ENCODE results near the gene CSF3. TPM values are rescaled to one million over a fixed set of nuclear protein-coding genes. Genes with fewer than 3 reads are reported as not detected.

The CSF3 gene
- total RNA-seq, 1 experiment from 2014 or later: not detected

- TF ChIP-seq ATF3 (CRISPR knock-in tag; conservative IDR thresholded peaks at IDR 0.05): no peak
- no peak for TF ChIP-seq SMAD3 (CRISPR knock-in tag; IDR thresholded peaks at IDR 0.05; ENCODE audit: borderline replicate concordance)
These were observed 39.4 kb upstream of the CSF3 start (continued) for GRCh38 chr17:39975801-39976200.

GRCh38 chr17:39979016-39979670, 36.1 kb upstream of the CSF3 start:
- no peaks in the 10 kb centered on the region for H3K9me3 Mint-ChIP-seq
- peak overlapping the region; percentile 82; the same call in 1 of the 2 replicates for H3K27ac Mint-ChIP-seq
- ATAC-seq (no peak), DNase-seq (ENCODE audit: low spot score) (no peak)
- ChIA-PET CTCF (interaction anchor here (1.0 to 3.3 kb wide), 12 partner anchors 14 to 239 kb away, joined by 3 to 50 read pairs (median 9); no protein-coding TSS in a partner anchor), POLR2A (interaction anchor here (1.6 kb wide), 1 partner anchor 131 kb away, joined by 5 read pairs; no protein-coding TSS in a partner anchor)
- peaks cover 25% of the 10 kb centered on the region for H3K4me1 Mint-ChIP-seq
- H3K36me3 Mint-ChIP-seq: peaks cover 6% of the 10 kb centered on the region
- peak overlapping the region; percentile 89 for H3K4me3 Mint-ChIP-seq
- TF ChIP-seq ZNF396 (CRISPR knock-in tag; IDR thresholded peaks at IDR 0.05; ENCODE audit: borderline replicate concordance): no peak
- TF ChIP-seq ZSCAN18 (CRISPR knock-in tag; IDR thresholded peaks at IDR 0.05): no peak
- no peak for TF ChIP-seq CDX4 (CRISPR knock-in tag; IDR thresholded peaks at IDR 0.05; ENCODE audit: borderline replicate concordance)
- no peak for TF ChIP-seq JAZF1 (CRISPR knock-in tag; IDR thresholded peaks at IDR 0.05)
- TF ChIP-seq CTCF (IDR thresholded peaks at IDR 0.05): no peak
- no peak for TF ChIP-seq ATF6 (CRISPR knock-in tag; IDR thresholded peaks at IDR 0.05)
- no peak for TF ChIP-seq MLX (CRISPR knock-in tag; IDR thresholded peaks at IDR 0.05)
- TF ChIP-seq NR2C2 (CRISPR knock-in tag; IDR thresholded peaks at IDR 0.05): no peak
- TF ChIP-seq E2F1 (CRISPR knock-in tag; IDR thresholded peaks at IDR 0.05): no peak
- no peak for TF ChIP-seq EMX1 (CRISPR knock-in tag; IDR thresholded peaks at IDR 0.05)
- peaks cover 1% of the 10 kb centered on the region; the same call in 1 of the 2 replicates for H3K27me3 Mint-ChIP-seq (ENCODE audit: low read depth)

- H3K36me3 Mint-ChIP-seq: peaks cover 14% of the 10 kb centered on the region
- peak; percentile 31 for DNase-seq (ENCODE audit: low spot score)
- H3K9me3 Mint-ChIP-seq: no peaks in the 10 kb centered on the region
- CTCF ChIA-PET: interaction anchor here (0.7 to 3.3 kb wide), 30 partner anchors 9 to 374 kb away, joined by 3 to 50 read pairs (median 4); partner anchors contain the start of gene WIPF2
- peak overlapping the region; percentile 97 for H3K27ac Mint-ChIP-seq
- POLR2A ChIA-PET: interaction anchor here (0.6 to 1.8 kb wide), 8 partner anchors 11 to 130 kb away, joined by 3 to 9 read pairs (median 5); partner anchors contain the start of genes LRRC3C, NR1D1, ORMDL3 and ZPBP2
- H3K27me3 Mint-ChIP-seq (ENCODE audit: low read depth): no peaks in the 10 kb centered on the region; the same call in 1 of the 2 replicates
- peak; percentile 45 for ATAC-seq
- peaks cover 25% of the 10 kb centered on the region for H3K4me1 Mint-ChIP-seq
- peak overlapping the region; percentile 89 for H3K4me3 Mint-ChIP-seq
- TF ChIP-seq ARID4B (CRISPR knock-in tag; IDR thresholded peaks at IDR 0.05; ENCODE audit: borderline replicate concordance) (no peak), FOXK1 (CRISPR knock-in tag; IDR thresholded peaks at IDR 0.05) (no peak), E2F1 (CRISPR knock-in tag; IDR thresholded peaks at IDR 0.05) (no peak), ZNF121 (CRISPR knock-in tag; IDR thresholded peaks at IDR 0.05) (no peak), MYBL2 (CRISPR knock-in tag; IDR thresholded peaks at IDR 0.05) (no peak)
These were observed 35.3 kb upstream of the CSF3 start for GRCh38 chr17:39979893-39980350.
